ENCODE data around the gene SESN1.

DNA sequence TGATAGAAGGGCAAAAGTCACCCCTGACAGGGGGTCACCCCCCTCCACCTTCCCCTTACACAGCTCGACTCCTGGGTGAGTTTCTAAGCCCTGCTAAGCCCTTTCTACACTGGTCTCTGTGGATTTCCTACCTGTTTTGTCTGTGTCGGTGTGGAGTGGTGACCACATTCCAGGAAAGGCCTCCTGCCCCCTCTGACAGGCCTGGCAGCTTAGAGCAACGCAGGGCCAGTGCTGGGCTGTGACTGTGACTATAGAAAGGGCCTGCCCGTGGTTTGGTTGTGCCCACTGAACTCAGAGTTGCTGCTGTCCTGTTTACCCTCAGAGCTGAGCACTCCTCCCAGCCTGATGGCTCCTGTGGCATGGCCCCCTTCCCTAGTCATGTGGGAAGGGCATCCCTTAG, 137.4 kb downstream of the SESN1 start:
- no peak for TF ChIP-seq CTCF (conservative IDR thresholded peaks at IDR 0.05 in 1 of 2, IDR thresholded peaks at IDR 0.05 in 1 of 2; ENCODE audit: extremely low read depth in 1 of 2, insufficient read depth in 1 of 2, low read depth in 1 of 2, low read length in 2 of 2)
- no peak for TF ChIP-seq EZH2 (IDR thresholded peaks at IDR 0.05; ENCODE audit: borderline replicate concordance, low read length)

All from mammary epithelial cell (primary cell).